Measurements from ENCODE around the gene PPY.

DNA sequence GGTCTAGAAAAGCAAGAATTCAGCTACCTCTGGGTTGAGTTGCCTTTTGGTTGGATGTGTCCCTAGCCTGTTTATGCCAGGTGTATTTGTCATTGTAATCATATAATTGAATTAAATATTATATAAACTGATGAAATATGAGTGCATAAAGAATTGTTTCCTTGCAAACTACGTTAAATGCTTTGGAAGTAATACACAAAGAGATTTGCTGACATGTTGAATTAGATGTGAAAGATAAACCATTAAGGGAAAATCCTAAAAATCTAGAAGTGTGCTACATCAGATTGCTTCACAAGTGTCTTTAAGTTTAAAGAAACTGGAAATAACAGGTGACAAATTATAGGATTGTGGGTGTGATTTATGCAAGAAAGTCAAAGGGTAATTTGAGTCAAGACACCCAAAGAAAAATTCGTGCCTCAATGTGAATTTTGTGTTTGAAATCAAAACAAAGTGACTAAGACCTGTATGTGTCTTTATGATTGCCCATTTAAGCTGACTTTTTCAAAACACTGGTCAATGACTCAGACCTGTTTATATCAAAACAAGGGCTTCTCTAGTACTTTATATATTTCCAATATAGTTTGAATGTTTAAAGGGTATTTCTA is 16.6 kb upstream of the PPY start:
- TF ChIP-seq, protein P1, sequence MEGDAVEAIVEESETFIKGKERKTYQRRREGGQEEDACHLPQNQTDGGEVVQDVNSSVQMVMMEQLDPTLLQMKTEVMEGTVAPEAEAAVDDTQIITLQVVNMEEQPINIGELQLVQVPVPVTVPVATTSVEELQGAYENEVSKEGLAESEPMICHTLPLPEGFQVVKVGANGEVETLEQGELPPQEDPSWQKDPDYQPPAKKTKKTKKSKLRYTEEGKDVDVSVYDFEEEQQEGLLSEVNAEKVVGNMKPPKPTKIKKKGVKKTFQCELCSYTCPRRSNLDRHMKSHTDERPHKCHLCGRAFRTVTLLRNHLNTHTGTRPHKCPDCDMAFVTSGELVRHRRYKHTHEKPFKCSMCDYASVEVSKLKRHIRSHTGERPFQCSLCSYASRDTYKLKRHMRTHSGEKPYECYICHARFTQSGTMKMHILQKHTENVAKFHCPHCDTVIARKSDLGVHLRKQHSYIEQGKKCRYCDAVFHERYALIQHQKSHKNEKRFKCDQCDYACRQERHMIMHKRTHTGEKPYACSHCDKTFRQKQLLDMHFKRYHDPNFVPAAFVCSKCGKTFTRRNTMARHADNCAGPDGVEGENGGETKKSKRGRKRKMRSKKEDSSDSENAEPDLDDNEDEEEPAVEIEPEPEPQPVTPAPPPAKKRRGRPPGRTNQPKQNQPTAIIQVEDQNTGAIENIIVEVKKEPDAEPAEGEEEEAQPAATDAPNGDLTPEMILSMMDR (IDR thresholded peaks at IDR 0.05): no peak
- TF ChIP-seq POLR2A (IDR thresholded peaks at IDR 0.05): no peak

Data from lower leg skin (tissue), 3 donors.